Stimulated activated CD4-positive, alpha-beta T cell treated with anti-CD3 and anti-CD28 coated beads, Interleukin-1b, Interleukin-23, amount 100 ng/mL, for 24 hours (primary cell): Measurements from ENCODE around the gene SLC32A1.

Experiments used
- DNase-seq, 4 experiments: peaks; one replicate each; pipeline ENCODE4 v3.0.0-alpha.2; 2020; ENCODE audit warnings: low read depth in 4 of 4, low spot score in 1 of 4

Gene SLC32A1, protein sequence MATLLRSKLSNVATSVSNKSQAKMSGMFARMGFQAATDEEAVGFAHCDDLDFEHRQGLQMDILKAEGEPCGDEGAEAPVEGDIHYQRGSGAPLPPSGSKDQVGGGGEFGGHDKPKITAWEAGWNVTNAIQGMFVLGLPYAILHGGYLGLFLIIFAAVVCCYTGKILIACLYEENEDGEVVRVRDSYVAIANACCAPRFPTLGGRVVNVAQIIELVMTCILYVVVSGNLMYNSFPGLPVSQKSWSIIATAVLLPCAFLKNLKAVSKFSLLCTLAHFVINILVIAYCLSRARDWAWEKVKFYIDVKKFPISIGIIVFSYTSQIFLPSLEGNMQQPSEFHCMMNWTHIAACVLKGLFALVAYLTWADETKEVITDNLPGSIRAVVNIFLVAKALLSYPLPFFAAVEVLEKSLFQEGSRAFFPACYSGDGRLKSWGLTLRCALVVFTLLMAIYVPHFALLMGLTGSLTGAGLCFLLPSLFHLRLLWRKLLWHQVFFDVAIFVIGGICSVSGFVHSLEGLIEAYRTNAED

DNA sequence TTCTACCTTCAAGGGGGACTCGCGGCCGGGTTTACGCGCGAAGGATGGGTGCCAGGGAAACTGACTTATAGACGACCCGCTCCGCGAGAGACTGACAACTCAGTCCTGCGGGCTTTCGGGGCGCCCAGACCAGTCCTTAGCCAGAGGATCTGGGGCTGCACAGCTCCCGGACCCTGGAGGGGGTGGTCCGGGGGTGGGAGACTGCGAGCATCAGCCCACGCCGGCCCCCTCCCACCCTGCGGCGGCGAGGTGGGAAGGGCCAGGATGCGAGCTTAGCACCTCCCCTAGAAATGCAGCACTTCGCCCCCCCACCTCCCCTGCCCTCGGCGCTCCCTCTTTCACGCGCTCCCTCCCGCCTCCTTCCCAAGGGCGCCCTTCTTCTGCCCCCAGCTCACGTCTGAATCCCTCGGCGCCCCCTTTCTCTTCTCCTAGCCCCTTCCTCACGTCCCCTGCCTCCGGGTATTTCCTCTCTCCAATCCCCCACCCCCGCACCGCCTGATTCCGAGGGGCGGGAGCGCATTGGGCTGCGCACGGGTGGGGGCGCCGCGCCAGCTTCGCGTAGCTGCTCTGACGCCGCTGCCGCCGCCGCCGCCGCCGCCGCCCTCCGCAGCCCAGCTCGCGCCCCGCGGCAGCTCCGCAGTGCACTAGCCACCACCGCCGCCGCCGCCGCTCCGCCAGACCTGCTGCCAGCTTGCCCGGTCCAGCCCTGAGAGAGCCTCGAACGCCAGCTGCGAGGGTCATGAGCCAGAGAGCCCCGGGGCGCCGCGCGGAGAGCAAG is at the start of gene SLC32A1:
TSS of gene SLC32A1 (plus strand) at position 639 of the 778 bp plus-strand sequence. CDS start 239 bp downstream, outside the sequence.
- no peak for DNase-seq

DNA sequence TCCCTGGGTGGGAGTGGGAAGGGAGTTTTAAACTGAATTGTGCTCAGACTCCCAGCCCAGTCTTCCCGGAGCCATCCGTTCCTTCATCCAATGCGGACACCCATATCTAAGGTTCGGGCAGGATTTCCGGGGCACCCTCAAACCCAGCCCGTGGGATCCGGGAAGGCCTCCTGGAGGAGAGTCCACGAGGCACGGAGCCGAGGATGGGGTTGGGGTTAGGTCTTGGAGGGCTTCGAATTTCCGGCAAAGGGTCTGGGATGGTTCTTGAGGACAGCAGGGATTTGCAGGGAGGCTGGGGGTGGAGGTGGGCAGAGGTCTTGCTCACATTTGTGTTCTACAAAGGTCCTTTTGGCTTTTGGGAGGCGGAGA is 49.5 kb upstream of the SLC32A1 start:
- DNase-seq: no peak

DNA sequence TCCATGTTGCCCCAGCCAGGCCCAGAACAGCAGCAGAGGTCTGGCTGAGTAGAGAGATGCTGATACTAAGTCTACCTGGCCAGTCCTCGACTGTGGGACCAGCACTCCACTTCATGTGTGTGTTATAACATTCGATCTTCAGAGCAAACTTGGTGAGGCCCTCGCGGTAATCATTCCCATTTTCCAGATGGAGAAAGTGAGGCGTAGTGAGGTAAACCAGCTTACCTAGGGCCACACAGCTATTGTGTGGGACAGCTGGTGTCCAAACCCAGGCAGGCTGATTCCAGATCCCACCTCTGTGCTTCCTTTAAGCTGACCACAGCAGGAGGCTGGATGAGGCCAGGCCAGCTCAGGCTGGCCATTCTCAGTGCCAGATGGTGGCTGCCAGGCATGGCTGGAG is 47.7 kb upstream of the SLC32A1 start:
- no peak for DNase-seq

DNA sequence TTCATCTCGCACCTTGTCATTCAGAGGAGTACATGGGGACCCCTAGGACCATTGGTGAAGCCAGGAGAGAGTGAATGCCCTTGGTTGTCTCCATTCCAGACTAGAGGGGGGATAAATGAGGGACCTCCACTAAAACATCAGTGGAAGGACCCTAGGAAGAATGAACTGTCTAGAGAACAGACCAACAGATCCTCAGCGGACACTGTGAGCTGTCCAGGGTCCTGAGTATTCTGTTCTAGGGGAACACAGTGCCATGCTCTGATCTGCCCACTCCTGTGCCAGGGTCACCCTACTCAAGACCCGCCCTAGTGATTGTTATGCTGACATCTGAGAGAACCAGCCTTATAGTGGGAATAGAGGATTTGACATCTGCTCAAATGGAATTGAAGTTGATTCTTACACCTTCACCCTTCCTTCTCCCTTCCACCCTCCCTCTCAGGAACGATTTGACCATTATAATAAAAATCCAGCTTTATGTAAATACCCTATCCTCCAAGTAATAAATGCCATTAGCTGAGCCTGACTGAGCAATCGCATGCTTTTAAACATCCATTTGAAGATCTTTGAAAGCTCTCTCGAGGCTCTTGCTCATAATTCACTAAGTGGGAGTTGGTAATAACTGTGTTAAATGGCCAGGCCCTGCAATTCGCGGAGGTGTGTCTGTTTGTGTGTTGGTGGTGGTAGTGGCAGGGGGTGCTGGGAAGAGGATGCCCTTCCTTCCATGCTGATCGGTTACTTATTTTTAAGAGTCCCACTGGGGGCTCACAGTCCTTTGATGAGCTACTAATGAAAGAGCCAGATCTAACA is 43.6 kb upstream of the SLC32A1 start:
- no peak for DNase-seq

DNA sequence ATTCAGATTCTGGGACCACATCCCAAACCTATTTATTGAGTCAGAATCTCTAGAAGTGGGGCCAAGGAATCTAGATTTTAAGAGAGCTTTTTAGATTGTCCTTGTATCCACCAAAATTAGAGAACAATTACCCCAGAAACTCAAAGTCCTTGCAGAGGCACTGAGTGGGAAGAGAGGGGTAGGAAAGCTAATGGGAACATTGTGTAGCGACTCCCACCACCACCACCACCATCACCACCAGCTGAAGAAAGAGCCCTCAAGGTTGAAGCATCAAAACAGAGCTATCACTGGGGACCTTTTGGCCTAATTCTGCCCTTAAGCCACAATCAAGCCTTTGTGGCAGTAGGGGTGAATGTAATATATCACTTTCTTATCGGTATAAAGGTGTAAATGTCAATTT is 39.0 kb upstream of the SLC32A1 start:
- DNase-seq: no peak

DNA sequence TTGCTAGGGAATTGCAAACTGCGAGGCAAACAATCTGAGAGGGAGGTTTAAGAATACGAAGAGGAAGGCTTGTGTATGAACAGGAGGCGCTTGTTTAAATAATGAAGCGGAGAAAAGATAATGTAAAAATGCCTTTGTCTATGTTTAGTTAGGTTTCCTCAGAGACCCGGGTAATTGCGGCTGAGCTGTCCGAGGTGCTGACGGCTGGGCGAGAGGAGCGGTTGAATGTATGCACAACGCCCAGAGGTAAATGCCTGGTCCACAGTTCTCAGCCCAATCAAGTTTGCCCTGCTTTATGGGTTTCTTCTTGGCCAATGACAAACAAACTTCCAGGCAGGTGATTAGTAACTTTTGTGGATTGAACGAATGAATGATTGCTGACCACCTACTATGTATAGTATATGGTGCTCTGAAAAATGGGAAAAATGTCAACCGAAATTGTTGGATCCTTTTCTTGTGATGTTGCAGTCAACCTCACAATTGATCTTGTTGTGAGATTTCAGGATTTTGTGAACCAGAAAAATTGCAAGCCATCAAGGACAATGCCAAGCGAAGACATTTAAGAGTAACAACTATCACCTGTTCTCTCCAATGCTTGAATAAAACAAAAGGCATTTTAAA is 38.3 kb upstream of the SLC32A1 start:
- DNase-seq: peak in 1 of 4 experiments; percentile 14

DNA sequence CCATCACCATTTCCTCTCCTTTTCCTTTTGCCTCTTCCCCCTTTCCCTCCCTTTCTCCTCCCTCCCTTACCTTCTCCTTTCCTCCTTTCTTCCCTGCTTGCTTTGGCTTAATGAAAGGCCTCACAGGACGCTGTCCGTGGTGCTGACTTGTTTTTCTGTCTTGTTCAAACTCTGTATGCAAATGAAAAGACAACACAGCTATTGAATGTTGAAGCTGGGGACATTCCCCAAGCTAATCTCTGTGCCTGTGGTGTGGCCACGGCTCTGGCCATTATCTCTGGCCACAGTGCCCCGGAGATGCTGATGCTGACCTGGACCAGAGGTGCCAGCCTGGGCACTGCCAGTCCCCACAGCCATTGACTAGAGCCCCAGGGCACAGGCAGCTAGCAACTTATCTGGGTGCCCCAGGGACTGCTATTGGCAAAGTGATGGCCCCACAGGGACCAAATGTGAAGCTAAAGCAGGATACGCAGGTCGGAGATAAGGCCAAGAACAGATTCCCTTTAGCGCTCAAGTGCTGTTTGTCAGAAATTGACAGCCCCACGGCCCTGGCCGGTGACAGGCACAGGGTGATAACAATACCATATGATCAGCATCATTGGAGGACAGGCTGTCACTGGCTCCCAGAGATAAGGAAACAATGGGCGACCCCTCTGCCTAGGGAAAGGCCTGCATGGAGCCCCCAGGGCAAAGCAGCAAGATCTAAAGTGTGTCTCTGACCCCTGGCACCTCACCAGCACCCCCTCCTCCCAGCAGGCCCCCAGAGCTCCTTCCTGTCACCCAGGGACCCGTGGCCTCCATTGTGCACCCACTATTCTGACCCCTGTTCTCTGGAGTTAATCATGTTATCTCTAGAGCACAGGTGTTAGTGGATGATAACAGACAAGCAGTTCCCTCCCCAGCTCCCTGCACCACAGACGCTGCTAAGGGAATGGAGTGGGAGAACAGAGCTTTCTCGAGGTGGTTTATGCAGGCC is 31.6 kb upstream of the SLC32A1 start:
- peak in 3 of 4 experiments; percentile 16 to 34 (median 25) for DNase-seq

DNA sequence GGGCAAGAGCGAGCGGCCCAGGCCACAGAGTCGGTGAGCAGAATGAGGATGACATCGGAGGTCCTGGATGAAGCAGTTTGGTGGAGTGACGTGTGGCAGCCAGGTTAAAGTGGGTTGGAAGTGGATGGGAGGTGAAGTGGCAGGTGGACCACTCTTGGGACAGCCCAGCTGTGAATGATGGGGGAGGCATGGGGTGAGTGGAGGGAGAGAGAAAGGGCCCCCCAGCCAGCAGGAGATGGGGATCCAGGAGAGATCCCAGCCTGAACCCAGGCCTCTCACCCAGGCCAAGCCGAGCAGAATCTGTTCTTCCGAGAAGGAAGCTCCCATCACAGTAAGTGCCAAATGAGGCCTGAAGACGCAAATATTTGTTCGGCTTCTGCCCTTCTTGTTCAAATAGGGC is 27.0 kb upstream of the SLC32A1 start:
- no peak for DNase-seq

DNA sequence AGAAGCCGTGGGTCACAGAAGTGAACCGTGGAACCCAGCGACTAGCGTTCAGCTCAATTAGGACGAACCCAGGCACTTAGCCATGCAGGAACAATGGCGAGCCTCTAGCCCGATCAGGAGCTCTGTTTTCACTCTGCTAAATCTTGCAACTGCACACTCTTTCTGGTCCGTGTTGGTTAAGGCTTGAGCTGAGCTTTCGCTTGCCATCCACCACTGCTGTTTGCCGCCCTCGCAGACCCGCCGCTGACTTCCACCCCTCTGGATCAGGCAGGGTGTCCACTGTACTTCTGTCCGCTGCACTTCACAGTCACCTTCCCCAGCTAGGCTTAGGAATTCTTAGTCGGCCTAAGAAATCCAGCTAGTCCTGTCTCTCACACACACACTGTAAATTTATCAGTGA is 25.7 kb upstream of the SLC32A1 start:
- no peak for DNase-seq

DNA sequence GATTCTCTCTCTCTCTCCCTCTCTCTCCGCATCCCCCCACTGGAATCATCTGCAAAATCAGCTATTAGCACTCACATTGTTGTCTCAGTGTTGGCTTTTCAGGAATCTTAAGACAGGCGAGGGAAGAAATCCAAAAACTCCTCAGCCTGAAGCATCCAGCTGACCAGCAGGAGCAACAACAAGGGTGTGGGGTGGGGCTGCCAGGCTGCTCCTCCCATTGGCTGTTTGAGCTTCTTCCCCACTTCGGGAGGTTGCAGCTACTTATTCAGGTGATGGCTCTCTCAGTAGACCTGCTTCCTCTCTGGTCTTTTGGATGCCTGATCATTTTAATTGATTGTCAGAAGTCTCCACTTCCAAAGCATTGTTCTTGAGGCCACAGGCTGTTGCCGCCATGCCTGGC is 24.1 kb upstream of the SLC32A1 start:
- DNase-seq: no peak

DNA sequence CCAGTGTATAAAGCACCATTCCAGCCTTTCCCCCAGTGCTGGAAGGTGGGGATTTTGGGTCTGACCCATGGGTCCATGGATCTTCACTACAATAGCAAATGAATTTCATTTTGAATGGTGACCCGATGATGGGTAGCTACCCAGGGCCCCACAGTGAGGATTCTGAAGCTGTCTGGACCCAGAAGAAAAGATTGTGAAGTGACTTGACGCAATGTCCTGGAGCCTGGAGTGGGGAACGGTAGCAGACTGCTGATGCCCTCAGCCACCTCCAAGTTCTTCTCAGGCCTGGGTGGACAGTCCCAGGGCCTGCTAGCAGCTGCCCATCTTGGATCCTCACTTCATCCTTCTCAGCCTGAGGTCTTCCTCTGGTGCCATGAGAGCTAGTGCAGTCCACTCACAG is 23.4 kb upstream of the SLC32A1 start:
- DNase-seq: no peak

DNA sequence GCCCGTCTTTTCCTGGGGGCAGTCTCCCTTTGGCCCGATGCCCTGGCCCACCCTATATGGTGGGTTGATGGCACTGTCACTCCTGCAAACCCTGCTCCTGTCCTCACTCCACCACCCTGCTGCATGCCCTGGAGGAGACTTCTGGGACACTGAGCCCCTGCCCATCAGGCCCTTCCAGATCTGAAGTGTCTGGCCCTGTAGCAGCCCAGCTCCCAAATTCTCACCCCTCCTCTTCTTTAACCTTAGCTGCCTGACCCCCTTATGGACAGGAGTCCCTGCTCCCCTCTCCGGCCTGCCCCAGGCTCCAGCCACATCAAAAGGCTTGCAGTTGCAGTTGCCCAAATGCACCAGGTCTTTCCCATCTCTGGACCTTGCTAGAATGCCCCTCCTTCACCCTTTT is 20.8 kb upstream of the SLC32A1 start:
- DNase-seq: no peak

DNA sequence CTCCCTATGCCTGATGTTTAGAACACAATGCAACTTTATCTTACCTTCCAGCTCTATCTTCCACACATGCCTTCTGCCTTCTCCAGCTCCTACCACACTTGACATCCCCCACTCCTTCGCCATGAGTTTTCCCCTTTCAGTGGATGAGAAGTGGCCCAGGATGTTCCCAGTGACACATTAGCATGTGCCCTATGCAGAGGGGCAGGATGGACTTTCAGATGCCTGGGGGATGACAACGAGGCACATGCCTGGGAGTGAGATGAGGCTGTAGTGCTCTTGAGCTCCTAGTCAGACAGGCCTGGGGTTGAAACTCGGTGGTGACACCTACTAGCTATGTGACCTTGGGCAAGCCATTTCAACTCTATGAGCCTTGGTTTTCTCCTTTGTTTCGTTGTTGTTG is 20.1 kb upstream of the SLC32A1 start:
- no peak for DNase-seq

DNA sequence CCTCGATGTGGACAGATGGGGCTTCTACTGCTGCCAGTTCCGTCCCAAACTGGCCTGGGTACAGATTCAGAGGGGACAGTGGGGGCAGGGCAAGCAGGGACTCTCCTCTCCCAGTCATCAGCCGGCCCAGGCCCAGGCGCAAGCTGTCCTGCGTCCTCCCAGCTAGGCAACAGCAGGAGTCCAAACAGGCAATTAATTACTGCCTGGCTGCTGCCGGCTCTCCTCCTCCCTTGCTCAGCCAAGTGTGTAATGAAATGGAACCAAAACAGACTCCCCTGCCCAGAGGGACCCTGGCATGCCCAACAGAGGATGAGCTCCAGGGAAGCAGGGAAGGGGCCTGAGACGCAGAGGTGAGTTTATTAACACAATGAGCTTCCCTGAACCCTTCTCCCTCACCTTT is 17.8 kb upstream of the SLC32A1 start:
- no peak for DNase-seq

DNA sequence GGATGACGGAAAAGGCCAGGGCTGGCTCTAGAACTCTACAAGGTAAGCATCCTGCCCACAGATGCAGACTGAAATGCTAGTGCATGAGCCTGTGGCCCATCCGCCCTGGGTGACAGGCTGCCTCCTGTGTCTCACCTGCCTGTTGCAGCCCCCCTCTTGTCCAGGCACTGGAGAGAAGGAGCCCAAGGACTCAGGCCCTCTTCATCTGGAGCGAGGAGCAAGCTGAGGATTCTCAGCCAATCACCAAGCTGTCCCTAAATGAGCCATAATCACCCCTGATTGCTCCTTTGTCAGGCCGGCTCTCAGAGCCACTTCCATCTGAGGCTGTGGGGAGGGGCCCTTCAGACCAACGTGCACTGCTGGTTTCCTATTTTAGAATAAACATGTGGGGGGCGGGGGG is 10.0 kb upstream of the SLC32A1 start:
- DNase-seq: no peak

DNA sequence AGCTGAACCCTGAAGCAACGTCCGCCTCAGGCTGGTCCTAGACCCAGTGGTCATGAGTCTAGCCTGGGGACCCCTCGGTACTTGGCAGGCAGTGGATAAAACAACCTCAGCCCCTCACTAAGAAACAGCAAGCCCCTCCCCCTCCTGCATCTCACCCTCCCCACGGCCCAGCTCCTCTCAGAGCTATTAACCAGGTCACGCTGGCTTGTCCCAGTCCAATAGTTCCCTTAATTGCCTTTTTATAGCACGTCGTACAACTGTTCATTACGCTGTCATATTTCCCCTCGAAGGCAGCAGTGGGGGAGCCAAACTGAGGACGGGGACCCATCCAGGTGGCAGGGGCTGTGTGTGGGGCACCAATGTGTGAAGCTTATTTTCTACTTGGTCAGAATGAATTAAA is 8.6 kb upstream of the SLC32A1 start:
- DNase-seq: no peak

DNA sequence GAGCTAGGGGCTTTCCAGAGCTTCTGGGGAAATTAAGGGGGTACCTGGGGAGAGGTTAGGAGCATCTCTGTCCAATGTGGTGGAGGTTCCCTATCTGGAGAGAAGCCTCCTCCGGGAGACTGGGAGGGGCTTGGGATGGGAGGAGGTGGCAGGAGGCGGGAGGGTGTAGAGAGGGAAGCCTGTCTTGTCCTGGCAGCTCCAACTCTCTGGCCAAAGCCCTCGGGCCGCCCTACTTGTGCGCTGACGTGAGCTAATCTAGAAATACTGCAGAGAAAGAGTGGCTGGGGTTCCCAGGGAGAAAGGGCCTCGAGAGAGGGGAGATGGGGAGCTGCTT is 1.6 kb upstream of the SLC32A1 start:
- DNase-seq: no peak

DNA sequence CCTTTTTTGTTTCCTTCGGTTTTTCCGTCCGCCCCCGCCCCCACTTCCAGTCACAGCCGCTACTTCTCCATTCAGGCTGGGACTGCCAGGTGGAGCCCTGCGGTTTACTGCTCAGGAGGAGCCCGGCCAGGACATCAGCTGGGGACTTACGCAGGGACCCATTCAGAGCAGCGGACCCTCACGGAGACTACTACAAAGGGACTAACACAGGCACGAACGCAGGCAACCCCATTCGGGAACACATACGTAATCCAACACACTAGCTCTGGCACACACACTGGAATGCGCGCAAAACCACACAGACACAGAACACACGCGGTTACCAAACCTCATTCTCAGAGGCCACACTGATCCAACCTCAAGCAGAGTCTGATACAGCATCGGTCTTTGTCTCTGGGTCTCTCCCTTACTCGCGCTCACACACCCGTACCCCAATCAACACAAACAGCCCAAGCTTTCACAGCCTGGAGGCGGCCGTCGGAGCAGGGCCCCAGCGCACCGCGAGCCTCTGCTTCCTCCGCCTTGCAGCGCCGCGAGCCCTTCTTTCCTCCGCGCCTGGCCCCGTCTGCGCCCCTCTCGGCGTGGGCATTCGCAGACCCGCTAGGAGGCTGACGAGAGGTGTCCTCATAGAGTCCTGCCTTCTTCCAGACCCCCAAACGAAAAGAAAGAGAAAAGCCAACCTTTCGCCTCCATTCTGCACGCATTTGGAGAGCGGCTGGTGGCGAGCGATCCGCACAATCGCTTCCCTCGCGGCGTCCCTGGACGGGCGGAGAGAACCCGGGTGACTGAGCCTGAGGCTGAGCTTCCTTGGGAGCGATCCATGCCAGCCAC is 1.1 kb upstream of the SLC32A1 start:
- DNase-seq: no peak

DNA sequence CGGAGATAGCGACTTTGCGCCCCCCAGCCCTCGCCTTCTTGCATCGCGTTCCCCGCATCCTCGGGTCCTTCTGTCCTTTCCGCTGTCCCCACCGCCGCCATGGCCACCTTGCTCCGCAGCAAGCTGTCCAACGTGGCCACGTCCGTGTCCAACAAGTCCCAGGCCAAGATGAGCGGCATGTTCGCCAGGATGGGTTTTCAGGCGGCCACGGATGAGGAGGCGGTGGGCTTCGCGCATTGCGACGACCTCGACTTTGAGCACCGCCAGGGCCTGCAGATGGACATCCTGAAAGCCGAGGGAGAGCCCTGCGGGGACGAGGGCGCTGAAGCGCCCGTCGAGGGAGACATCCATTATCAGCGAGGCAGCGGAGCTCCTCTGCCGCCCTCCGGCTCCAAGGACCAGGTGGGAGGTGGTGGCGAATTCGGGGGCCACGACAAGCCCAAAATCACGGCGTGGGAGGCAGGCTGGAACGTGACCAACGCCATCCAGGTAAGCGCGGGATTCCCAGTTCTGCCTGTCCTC is 401 bp downstream of the SLC32A1 start:
- no peak for DNase-seq
